Measurements from ENCODE around the gene PEX16. TPM values are rescaled to one million over a fixed set of nuclear protein-coding genes. Genes with fewer than 3 reads are reported as not detected.

The PEX16 gene
- total and polyA plus RNA-seq, 2 of the 13 experiments (the other 11 are each of a cell fraction or from before 2014, with no cell fraction given), result 12.5 to 21.8 TPM

- TF ChIP-seq, protein P1, sequence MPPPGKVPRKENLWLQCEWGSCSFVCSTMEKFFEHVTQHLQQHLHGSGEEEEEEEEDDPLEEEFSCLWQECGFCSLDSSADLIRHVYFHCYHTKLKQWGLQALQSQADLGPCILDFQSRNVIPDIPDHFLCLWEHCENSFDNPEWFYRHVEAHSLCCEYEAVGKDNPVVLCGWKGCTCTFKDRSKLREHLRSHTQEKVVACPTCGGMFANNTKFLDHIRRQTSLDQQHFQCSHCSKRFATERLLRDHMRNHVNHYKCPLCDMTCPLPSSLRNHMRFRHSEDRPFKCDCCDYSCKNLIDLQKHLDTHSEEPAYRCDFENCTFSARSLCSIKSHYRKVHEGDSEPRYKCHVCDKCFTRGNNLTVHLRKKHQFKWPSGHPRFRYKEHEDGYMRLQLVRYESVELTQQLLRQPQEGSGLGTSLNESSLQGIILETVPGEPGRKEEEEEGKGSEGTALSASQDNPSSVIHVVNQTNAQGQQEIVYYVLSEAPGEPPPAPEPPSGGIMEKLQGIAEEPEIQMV (CRISPR knock-in tag; IDR thresholded peaks at IDR 0.05; ENCODE audit: low read depth), result no peak
- TF ChIP-seq SUZ12 (IDR thresholded peaks at IDR 0.05; ENCODE audit: low read depth, low read length) (no peak), ZNF274 (CRISPR knock-in tag; IDR thresholded peaks at IDR 0.05) (no peak), ZNF256 (CRISPR knock-in tag; conservative IDR thresholded peaks at IDR 0.05) (no peak), EED (CRISPR knock-in tag; IDR thresholded peaks at IDR 0.05) (no peak), ZNF264 (CRISPR knock-in tag; IDR thresholded peaks at IDR 0.05) (no peak), RBFOX2 (IDR thresholded peaks at IDR 0.05; ENCODE audit: low read depth, low read length) (peak; percentile 27; the same call in 1 of the 2 replicates)
- H2AFZ ChIP-seq (ENCODE audit: low read length), result no peak overlapping the region
- H3K36me3 ChIP-seq (replicated peaks in 1 of 2; ENCODE audit: control insufficient read depth in 1 of 2, insufficient read depth in 2 of 2, low read length in 2 of 2), result peaks cover 7 to 19% of the 10 kb centered on the region in 2 experiments; a peak in 3 of 5 replicates
- no peak overlapping the region for H3K4me2 ChIP-seq (ENCODE audit: low read depth, low read length)
- H3K4me3 ChIP-seq (replicated peaks in 1 of 3; ENCODE audit: insufficient read depth in 1 of 3, low read depth in 2 of 3, low read length in 3 of 3), result no peak overlapping the region
- no peak for ATAC-seq
- H3K79me2 ChIP-seq (ENCODE audit: insufficient read depth, low read length), result no peaks in the 10 kb centered on the region
- 94% methylated on average over 10 of the region's 32 CpGs for WGBS (ENCODE audit: low lambda C conversion rate)
- in situ Hi-C loops (cut with HindIII; ENCODE audit: extremely low pct_ligation_motif_present, low pct_unique_long_range_greater_than_20kb), result no loop called here
- H3K27ac ChIP-seq (ENCODE audit: extremely low read length, insufficient read depth, low read length), result no peak overlapping the region
- POLR2A ChIA-PET, result interaction anchor here (1.1 to 2.5 kb wide), 2 partner anchors 8 to 17 kb away, joined by 3 to 14 read pairs; partner anchors contain the start of gene PEX16
- no peak overlapping the region for H3K9ac ChIP-seq (ENCODE audit: insufficient read depth, low read depth, low read length)
- FAIRE-seq, result no peak
- H3K4me1 ChIP-seq (ENCODE audit: insufficient read depth, low read length), result no peaks in the 10 kb centered on the region
- no peaks in the 10 kb centered on the region for H3K9me3 ChIP-seq (ENCODE audit: low read length)
- CTCF ChIA-PET (ENCODE audit: low intra/inter-chr PET ratio, low total read pairs), result no interaction called here
- no peak for DNase-seq (ENCODE audit: low spot score)
- no TSS peak for BruUV-seq (replicated peaks)
- H4K20me1 ChIP-seq (ENCODE audit: insufficient read depth, low read length), result no peaks in the 10 kb centered on the region
- no peaks in the 10 kb centered on the region for H3K27me3 ChIP-seq (ENCODE audit: control insufficient read depth in 1 of 2, insufficient read depth in 2 of 2, low read length in 2 of 2)
- intact Hi-C loops (cut with micrococcal nuclease; ENCODE audit: unreplicated experiment), result no loop called here
Measured at GRCh38 chr11:45909594-45910475, 7.8 kb downstream of the PEX16 start.
